Ascending aorta (tissue), 2 donors: Measurements from ENCODE around the gene SAE1. TPM values are rescaled to one million over a fixed set of nuclear protein-coding genes. Genes with fewer than 3 reads are reported as not detected.

Source experiments
- DNase-seq, 2 donors: peaks; one replicate each; pipeline ENCODE4 v3.0.0-alpha.2; 2019; ENCODE audit warnings: low spot score in 2 of 2
- H3K27ac ChIP-seq, 2 donors: fragments of 200-600 bp; sonication (generic); one replicate each; pipeline ENCODE4 v1.5.1; 2016 to 2017; ENCODE audit warnings: mild to moderate bottlenecking in 1 of 2
- H3K27me3 ChIP-seq: fragments of 200-600 bp; sonication (generic); one replicate; pipeline ENCODE4 v1.5.1; 2017
- H3K36me3 ChIP-seq, 2 donors: fragments of 200-600 bp; sonication (generic); one replicate each; pipeline ENCODE4 v1.5.1; 2016
- H3K4me1 ChIP-seq, 2 donors: fragments of 200-600 bp; sonication (generic); one replicate each; pipeline ENCODE4 v1.5.1; 2016 to 2017; ENCODE audit warnings: mild to moderate bottlenecking in 1 of 2
- H3K4me3 ChIP-seq, 2 donors: fragments of 200-600 bp; sonication (generic); one replicate each; pipeline ENCODE4 v1.5.1; 2016 to 2017; ENCODE audit warnings: mild to moderate bottlenecking in 1 of 2
- H3K9me3 ChIP-seq, 2 donors: fragments of 200-600 bp; sonication (generic); one replicate each; pipeline ENCODE4 v1.5.1; 2016
- CTCF ChIP-seq, 3 experiments: fragments of 200-600 bp in 2 of 3; fragments of 450-650 bp in 1 of 3; sonication (generic) in 2 of 3; IDR thresholded peaks; one replicate each; pipeline ENCODE4 v1.5.1; 2016 to 2019; ENCODE audit warnings: antibody characterized with exemption in 3 of 3, mild to moderate bottlenecking in 1 of 3, moderate library complexity in 1 of 3
- intact Hi-C: fragments of 100-400 bp; cut with DNase I; formaldehyde crosslinking; loops from one replicate; pipeline ENCODE4 v1.15.1; 2023
- total RNA-seq: library from RNA; depleted of rRNA; stranded (reverse); fragments of >200 nt; gene quantifications from one replicate; pipeline ENCODE4 v1.1.0, GENCODE V29; 2016

Gene SAE1
- total RNA-seq, 1 donor from 2014 or later, result 54.4 TPM

GRCh38 chr19:47125669-47125938 is 5.0 kb upstream of the SAE1 start:
- no peak for DNase-seq
- no peak overlapping the region for H3K27ac ChIP-seq
- no peak overlapping the region for H3K4me3 ChIP-seq
- H3K36me3 ChIP-seq, result no peaks in the 10 kb centered on the region
- no peak for TF ChIP-seq CTCF (IDR thresholded peaks at IDR 0.05)
- H3K4me1 ChIP-seq, result peaks cover 0 to 8% of the 10 kb centered on the region in 2 donors
- intact Hi-C loops, result loop anchor here (1.0 kb wide), 2 partner anchors 46 to 89 kb away; no protein-coding TSS in a partner anchor
- no peaks in the 10 kb centered on the region for H3K9me3 ChIP-seq
- H3K27me3 ChIP-seq, result no peaks in the 10 kb centered on the region

- Histone ChIP-seq H3K36me3 (no peaks in the 10 kb centered on the region), H3K4me1 (peaks cover 0 to 7% of the 10 kb centered on the region in 2 donors), H3K27me3 (no peaks in the 10 kb centered on the region), H3K4me3 (no peak overlapping the region), H3K27ac (no peak overlapping the region), H3K9me3 (no peaks in the 10 kb centered on the region)
- intact Hi-C loops, result no loop called here
- DNase-seq, result no peak
- no peak for TF ChIP-seq CTCF (IDR thresholded peaks at IDR 0.05)
These were observed 1.1 kb upstream of the SAE1 start for GRCh38 chr19:47129579-47129978.

GRCh38 chr19:47130120-47130588 is 481 bp upstream of the SAE1 start:
- Histone ChIP-seq H3K36me3 (no peaks in the 10 kb centered on the region), H3K4me1 (peaks cover 0 to 5% of the 10 kb centered on the region in 2 donors), H3K27ac (peak overlapping the region in 1 of 2 donors; percentile 85), H3K4me3 (peak overlapping the region in 1 of 2 donors; percentile 80), H3K27me3 (no peaks in the 10 kb centered on the region), H3K9me3 (no peaks in the 10 kb centered on the region)
- intact Hi-C loops, result loop anchor here (1.0 kb wide), 1 partner anchor 17 kb away; the partner anchor contains the start of gene ZC3H4
- no peak for TF ChIP-seq CTCF (IDR thresholded peaks at IDR 0.05)
- no peak for DNase-seq

- Histone ChIP-seq H3K27me3 (no peaks in the 10 kb centered on the region), H3K36me3 (no peaks in the 10 kb centered on the region), H3K4me1 (peaks cover 0 to 5% of the 10 kb centered on the region in 2 donors), H3K27ac (no peak overlapping the region), H3K4me3 (peak overlapping the region in 1 of 2 donors; percentile 80), H3K9me3 (no peaks in the 10 kb centered on the region)
- TF ChIP-seq CTCF (IDR thresholded peaks at IDR 0.05), result no peak
- intact Hi-C loops, result no loop called here
- DNase-seq, result no peak
These were observed 1.7 kb downstream of the SAE1 start for GRCh38 chr19:47132194-47132852.

- Histone ChIP-seq H3K4me1 (peaks cover 0 to 5% of the 10 kb centered on the region in 2 donors), H3K9me3 (no peaks in the 10 kb centered on the region), H3K4me3 (no peak overlapping the region), H3K36me3 (no peaks in the 10 kb centered on the region), H3K27me3 (no peaks in the 10 kb centered on the region), H3K27ac (no peak overlapping the region)
- no peak for DNase-seq
- TF ChIP-seq CTCF (IDR thresholded peaks at IDR 0.05), result no peak
- intact Hi-C loops, result no loop called here
These were observed 2.4 kb downstream of the SAE1 start for GRCh38 chr19:47133021-47133471.
